ENCODE measurements around the gene RRP9.

- TF ChIP-seq CTCF (conservative IDR thresholded peaks at IDR 0.05 in 1 of 2, IDR thresholded peaks at IDR 0.05 in 1 of 2; ENCODE audit: low read depth in 1 of 2, low read length in 2 of 2) (no peak), EZH2 (IDR thresholded peaks at IDR 0.05; ENCODE audit: low read length, missing control alignments) (no peak)
These were observed 42.6 kb upstream of the RRP9 start for GRCh38 chr3:51984269-51984647.

All from fibroblast of lung (primary cell).